Thymus (tissue), 11 donors: ENCODE measurements around the gene PLPP7. TPM values are rescaled to one million over a fixed set of nuclear protein-coding genes. Genes with fewer than 3 reads are reported as not detected.
"Not testable (repeated sequence)": the region's sequence is repeated elsewhere in the genome, so short reads cannot be mapped to it uniquely, and the experiment has no call there.

Experiments
- DNase-seq, 9 donors: peaks; one replicate each; pipeline ENCODE4 v3.0.0-alpha.2; 2013; ENCODE audit warnings: low spot score in 9 of 9, low read depth in 6 of 9, missing footprints in 1 of 9
- H3K27ac ChIP-seq, 2 donors: one replicate each; pipeline ENCODE4 v1.5.1; 2013; ENCODE audit warnings: control low read depth in 1 of 2, low read depth in 1 of 2, low read length in 1 of 2, mild to moderate bottlenecking in 1 of 2, moderate library complexity in 1 of 2
- H3K27me3 ChIP-seq, 2 donors: one replicate each; pipeline ENCODE4 v1.5.1; 2013; ENCODE audit warnings: low read length in 1 of 2; ENCODE audit not compliant: control insufficient read depth in 2 of 2, insufficient read depth in 1 of 2
- H3K36me3 ChIP-seq, 2 donors: one replicate each; pipeline ENCODE4 v1.5.1; 2013; ENCODE audit warnings: low read length in 1 of 2, mild to moderate bottlenecking in 1 of 2, moderate library complexity in 1 of 2; ENCODE audit not compliant: control insufficient read depth in 2 of 2, insufficient read depth in 2 of 2
- H3K4me1 ChIP-seq, 2 donors: one replicate each; pipeline ENCODE4 v1.5.1; 2013; ENCODE audit warnings: low read length in 2 of 2; ENCODE audit not compliant: control insufficient read depth in 2 of 2, insufficient read depth in 2 of 2
- H3K4me3 ChIP-seq, 2 donors: one replicate each; pipeline ENCODE4 v1.5.1; 2013; ENCODE audit warnings: low read length in 2 of 2, control low read depth in 1 of 2, mild to moderate bottlenecking in 1 of 2
- H3K9me3 ChIP-seq, 2 donors: one replicate each; pipeline ENCODE4 v1.5.1; 2013; ENCODE audit warnings: low read length in 1 of 2, mild to moderate bottlenecking in 1 of 2; ENCODE audit not compliant: control insufficient read depth in 2 of 2, insufficient read depth in 1 of 2
- WGBS: extraction: QIAGEN DNeasy Blood & Tissue Kit; methylation state at CpG from one replicate; pipeline ENCODE4 v1.1.7; 2013; 5-methylcytosine and 5-hydroxymethylcytosine counted together
- polyA plus RNA-seq: library from polyadenylated mRNA; stranded (reverse); fragments of 200-250 nt; gene quantifications from one replicate; pipeline ENCODE4 v1.2.3, GENCODE V29; 2013
- total RNA-seq: library from RNA; stranded (reverse); fragments of 120-200 nt; gene quantifications from one replicate; pipeline ENCODE4 v1.2.4, GENCODE V29; 2013
- donor health status: healthy.

PLPP7 gene
- total and polyA plus RNA-seq, 2 donors = 0.52 to 0.96 TPM

- H3K9me3 ChIP-seq = no peaks in the 10 kb centered on the region
- no peaks in the 10 kb centered on the region for H3K4me1 ChIP-seq
- H3K27ac ChIP-seq = no peak overlapping the region
- DNase-seq = no peak
- no peak overlapping the region for H3K4me3 ChIP-seq
- peaks cover 0 to 9% of the 10 kb centered on the region in 2 donors for H3K27me3 ChIP-seq
- H3K36me3 ChIP-seq = no peaks in the 10 kb centered on the region
- WGBS = 96% methylated on average over 23 of the region's 23 CpGs
Observed at GRCh38 chr9:131318231-131319085, 28.9 kb downstream of the PLPP7 start.

GRCh38 chr9:131319486-131319885 is 30.0 kb downstream of the PLPP7 start:
- H3K9me3 ChIP-seq = no peaks in the 10 kb centered on the region
- no peak overlapping the region for H3K27ac ChIP-seq
- H3K27me3 ChIP-seq = peaks cover 0 to 9% of the 10 kb centered on the region in 2 donors
- DNase-seq = no peak
- H3K36me3 ChIP-seq = no peaks in the 10 kb centered on the region
- H3K4me3 ChIP-seq = no peak overlapping the region
- H3K4me1 ChIP-seq = no peaks in the 10 kb centered on the region
- WGBS = 97% methylated on average over 12 of the region's 12 CpGs

GRCh38 chr9:131320031-131320685 is 30.6 kb downstream of the PLPP7 start:
- WGBS = 94% methylated on average over 19 of the region's 19 CpGs
- Histone ChIP-seq H3K4me1 (no peaks in the 10 kb centered on the region), H3K27me3 (peaks cover 0 to 6% of the 10 kb centered on the region in 2 donors), H3K27ac (peak overlapping the region in 1 of 2 donors; percentile 13), H3K4me3 (no peak overlapping the region), H3K36me3 (no peaks in the 10 kb centered on the region), H3K9me3 (no peaks in the 10 kb centered on the region)
- no peak for DNase-seq

GRCh38 chr9:131323629-131324028 is 34.1 kb downstream of the PLPP7 start:
- Histone ChIP-seq H3K27ac (no peak overlapping the region), H3K9me3 (no peaks in the 10 kb centered on the region), H3K4me3 (no peak overlapping the region), H3K4me1 (no peaks in the 10 kb centered on the region), H3K27me3 (no peaks in the 10 kb centered on the region), H3K36me3 (no peaks in the 10 kb centered on the region)
- DNase-seq = no peak
- WGBS = 80% methylated on average over 8 of the region's 8 CpGs

GRCh38 chr9:131324736-131325679 is 35.5 kb downstream of the PLPP7 start:
- Histone ChIP-seq H3K27me3 (no peaks in the 10 kb centered on the region), H3K9me3 (no peaks in the 10 kb centered on the region), H3K27ac (no peak overlapping the region), H3K4me3 (no peak overlapping the region), H3K36me3 (no peaks in the 10 kb centered on the region), H3K4me1 (no peaks in the 10 kb centered on the region)
- WGBS = 97% methylated on average over 21 of the region's 21 CpGs
- DNase-seq = no peak

- no peaks in the 10 kb centered on the region for H3K9me3 ChIP-seq
- 87% methylated on average over 11 of the region's 11 CpGs for WGBS
- no peak overlapping the region for H3K27ac ChIP-seq
- H3K36me3 ChIP-seq = no peaks in the 10 kb centered on the region
- DNase-seq = no peak
- no peaks in the 10 kb centered on the region for H3K4me1 ChIP-seq
- H3K27me3 ChIP-seq = no peaks in the 10 kb centered on the region
- no peak overlapping the region for H3K4me3 ChIP-seq
Observed at GRCh38 chr9:131329241-131329641, 39.7 kb downstream of the PLPP7 start.

- H3K27ac ChIP-seq = no peak overlapping the region
Observed at GRCh38 chr9:131330814-131331600, 41.5 kb downstream of the PLPP7 start.

GRCh38 chr9:131331996-131332395 is 42.5 kb downstream of the PLPP7 start:
- not testable (repeated sequence) for H3K4me1 ChIP-seq, H3K9me3 ChIP-seq
- 98% methylated on average over 2 of the region's 2 CpGs for WGBS

More at GRCh38 chr9:131330814-131331600, 41.5 kb downstream of the PLPP7 start:
- Histone ChIP-seq H3K4me3 (no peak overlapping the region), H3K27me3 (peaks cover 0 to 2% of the 10 kb centered on the region in 2 donors), H3K9me3 (no peaks in the 10 kb centered on the region), H3K4me1 (no peaks in the 10 kb centered on the region), H3K36me3 (no peaks in the 10 kb centered on the region)
- 86% methylated on average over 18 of the region's 18 CpGs for WGBS
- DNase-seq = no peak

More at GRCh38 chr9:131331996-131332395, 42.5 kb downstream of the PLPP7 start:
- not testable (repeated sequence) for DNase-seq, H3K27me3 ChIP-seq, H3K27ac ChIP-seq, H3K4me3 ChIP-seq, H3K36me3 ChIP-seq
